H9 (cell line): ENCODE results near the gene NDUFA11. TPM values are rescaled to one million over a fixed set of nuclear protein-coding genes. Genes with fewer than 3 reads are reported as not detected.

ENCODE experiments used
- DNase-seq: peaks from one replicate; pipeline ENCODE4 v3.0.0-alpha.2; 2017
- H2AFZ ChIP-seq: one replicate; pipeline ENCODE4 v1.6.1; 2013; ENCODE audit warnings: mild to moderate bottlenecking, low read length, control low read depth, moderate library complexity
- H2AK5ac ChIP-seq: 2 replicates; pipeline ENCODE4 v1.6.1; 2013; ENCODE audit warnings: low read length, control low read depth, mixed read lengths; ENCODE audit not compliant: insufficient read length
- H2BK120ac ChIP-seq: one replicate; pipeline ENCODE4 v1.6.1; 2013; ENCODE audit warnings: low read depth, mild to moderate bottlenecking, low read length, control low read depth, inconsistent platforms; ENCODE audit not compliant: poor library complexity, severe bottlenecking
- H2BK12ac ChIP-seq: 2 replicates; pipeline ENCODE4 v1.6.1; 2013; ENCODE audit warnings: low read length, control low read depth, mixed read lengths, low read depth; ENCODE audit not compliant: insufficient read length
- H2BK15ac ChIP-seq: 2 replicates; pipeline ENCODE4 v1.6.1; 2013; ENCODE audit warnings: low read depth, low read length, control low read depth
- H2BK20ac ChIP-seq: one replicate; pipeline ENCODE4 v1.6.1; 2013; ENCODE audit warnings: low read depth, mild to moderate bottlenecking, low read length, control low read depth, inconsistent platforms; ENCODE audit not compliant: poor library complexity, severe bottlenecking
- H2BK5ac ChIP-seq: 2 replicates; pipeline ENCODE4 v1.6.1; 2013; ENCODE audit warnings: low read length, control low read depth, mixed read lengths; ENCODE audit not compliant: insufficient read length
- H3K14ac ChIP-seq: 2 replicates; pipeline ENCODE4 v1.6.1; 2013; ENCODE audit warnings: low read length, control low read depth; ENCODE audit not compliant: insufficient read depth
- H3K18ac ChIP-seq: 2 replicates; pipeline ENCODE4 v1.6.1; 2013; ENCODE audit warnings: low read depth, mild to moderate bottlenecking, mixed read lengths, low read length, control low read depth; ENCODE audit not compliant: insufficient read length
- H3K23ac ChIP-seq: 2 replicates; pipeline ENCODE4 v1.6.1; 2013; ENCODE audit warnings: low read length, control low read depth, mixed read lengths, low read depth; ENCODE audit not compliant: insufficient read length
- H3K23me2 ChIP-seq: 2 replicates; pipeline ENCODE4 v1.6.1; 2013; ENCODE audit warnings: low read depth, mild to moderate bottlenecking, mixed read lengths, low read length, control low read depth; ENCODE audit not compliant: insufficient read length, poor library complexity, severe bottlenecking
- H3K27ac ChIP-seq: 2 replicates; pipeline ENCODE4 v1.5.1; 2013; ENCODE audit warnings: low read length, control low read depth, mixed read lengths, low read depth; ENCODE audit not compliant: insufficient read length
- H3K27me3 ChIP-seq: 2 replicates; pipeline ENCODE4 v1.6.1; 2013; ENCODE audit warnings: low read length, control low read depth, inconsistent platforms; ENCODE audit not compliant: insufficient read depth
- H3K4ac ChIP-seq: 2 replicates; pipeline ENCODE4 v1.6.1; 2013; ENCODE audit warnings: low read depth, mild to moderate bottlenecking, control low read depth, inconsistent platforms, low read length, moderate library complexity
- H3K4me1 ChIP-seq: 2 replicates; pipeline ENCODE4 v1.6.1; 2013; ENCODE audit warnings: low read length, control low read depth, inconsistent platforms; ENCODE audit not compliant: insufficient read depth
- H3K4me2 ChIP-seq: 2 replicates; pipeline ENCODE4 v1.6.1; 2013; ENCODE audit warnings: low read length, control low read depth, mixed read lengths; ENCODE audit not compliant: insufficient read length, insufficient read depth
- H3K56ac ChIP-seq: 2 replicates; pipeline ENCODE4 v1.6.1; 2013; ENCODE audit warnings: low read depth, mild to moderate bottlenecking, mixed read lengths, low read length, control low read depth; ENCODE audit not compliant: insufficient read length
- H3K79me1 ChIP-seq: 2 replicates; pipeline ENCODE4 v1.6.1; 2013; ENCODE audit warnings: low read depth, mild to moderate bottlenecking, moderate library complexity, low read length, control low read depth, inconsistent platforms; ENCODE audit not compliant: insufficient read depth, poor library complexity, severe bottlenecking
- H3K79me2 ChIP-seq: 2 replicates; pipeline ENCODE4 v1.6.1; 2013; ENCODE audit warnings: low read length, control low read depth, inconsistent platforms; ENCODE audit not compliant: insufficient read depth
- H3K9ac ChIP-seq: 2 replicates; pipeline ENCODE4 v1.6.1; 2013; ENCODE audit warnings: low read length, control low read depth, mixed read lengths; ENCODE audit not compliant: insufficient read length; ENCODE audit errors: extremely low read depth
- H3K9me3 ChIP-seq: one replicate; pipeline ENCODE4 v1.6.1; 2013; ENCODE audit warnings: low read depth, low read length, inconsistent platforms; ENCODE audit not compliant: control insufficient read depth
- H3T11ph ChIP-seq: one replicate; pipeline ENCODE4 v1.6.1; 2013; ENCODE audit warnings: mild to moderate bottlenecking, low read length, control low read depth, inconsistent platforms
- H4K20me1 ChIP-seq: one replicate; pipeline ENCODE4 v1.6.1; 2013; ENCODE audit not compliant: control insufficient read depth, insufficient read length, insufficient read depth
- H4K5ac ChIP-seq: 2 replicates; pipeline ENCODE4 v1.6.1; 2013; ENCODE audit warnings: low read depth, mild to moderate bottlenecking, mixed read lengths, low read length, control low read depth; ENCODE audit not compliant: insufficient read length
- H4K8ac ChIP-seq: replicated peaks from 2 replicates; pipeline ENCODE4 v1.6.1; 2013; ENCODE audit warnings: low read length, control low read depth, mixed read lengths, low read depth; ENCODE audit not compliant: insufficient read length
- H4K91ac ChIP-seq: 2 replicates; pipeline ENCODE4 v1.6.1; 2013; ENCODE audit warnings: low read depth, mild to moderate bottlenecking, moderate library complexity, mixed read lengths, low read length, control low read depth; ENCODE audit not compliant: insufficient read length
- H3K27ac Mint-ChIP-seq, 3 experiments: 2 replicates in 2 of 3; 3 replicates in 1 of 3; pipeline ENCODE4 v1.8.0; 2020 to 2021; ENCODE audit warnings: mixed read lengths in 3 of 3, mild to moderate bottlenecking in 1 of 3, moderate library complexity in 1 of 3
- H3K27me3 Mint-ChIP-seq: 2 replicates; pipeline ENCODE4 v1.8.0; 2021; ENCODE audit warnings: low read depth, mild to moderate bottlenecking, moderate library complexity, mixed read lengths
- H3K36me3 Mint-ChIP-seq, 3 experiments: 2 replicates in 2 of 3; 3 replicates in 1 of 3; pipeline ENCODE4 v1.8.0; 2020 to 2021; ENCODE audit warnings: low read depth in 3 of 3, mixed read lengths in 3 of 3; ENCODE audit not compliant: insufficient read depth in 1 of 3
- H3K4me1 Mint-ChIP-seq, 2 experiments: 2 replicates each; pipeline ENCODE4 v1.8.0; 2020; ENCODE audit warnings: mixed read lengths in 2 of 2
- H3K4me3 Mint-ChIP-seq, 2 experiments: 2 replicates in 1 of 2; 3 replicates in 1 of 2; pipeline ENCODE4 v1.8.0; 2020 to 2021; ENCODE audit warnings: mild to moderate bottlenecking in 2 of 2, mixed read lengths in 2 of 2, moderate library complexity in 1 of 2
- H3K9me3 Mint-ChIP-seq, 2 experiments: 2 replicates in 1 of 2; 3 replicates in 1 of 2; pipeline ENCODE4 v1.8.0; 2020; ENCODE audit warnings: mild to moderate bottlenecking in 2 of 2, mixed read lengths in 2 of 2, moderate library complexity in 1 of 2
- CTCF ChIP-seq: fragments of 200-600 bp; sonication (generic); conservative IDR thresholded peaks from 3 replicates; pipeline ENCODE4 v1.8.0; 2021; ENCODE audit warnings: antibody characterized with exemption, mild to moderate bottlenecking
- WGBS: extraction: QIAGEN DNeasy Blood & Tissue Kit; methylation state at CpG from one replicate; pipeline ENCODE4 v1.1.7; 2013; ENCODE audit warnings: missing lambda C conversion rate, low lambda C conversion rate, mixed read lengths; ENCODE audit not compliant: insufficient read length; ENCODE audit errors: extremely low coverage; 5-methylcytosine and 5-hydroxymethylcytosine counted together
- total RNA-seq: library from RNA; stranded (reverse); gene quantifications from 2 replicates; pipeline ENCODE4 v1.2.1, GENCODE V29; 2021

NDUFA11 gene
- total RNA-seq, 1 experiment from 2014 or later = 282 TPM

GRCh38 chr19:5877882-5878281, 25.7 kb downstream of the NDUFA11 start:
- Mint-ChIP-seq H3K36me3 (no peaks in the 10 kb centered on the region; a peak in 1 of 7 replicates), H3K9me3 (no peaks in the 10 kb centered on the region; a peak in 1 of 5 replicates), H3K4me1 (peaks cover 13 to 30% of the 10 kb centered on the region in 2 experiments), H3K4me3 (no peak overlapping the region), H3K27ac (no peak overlapping the region), H3K27me3 (peaks cover 19% of the 10 kb centered on the region)
- no peak for DNase-seq
- Histone ChIP-seq H3K23me2 (no peaks in the 10 kb centered on the region), H2AFZ (no peak overlapping the region), H3K79me2 (no peaks in the 10 kb centered on the region), H3K9me3 (no peaks in the 10 kb centered on the region), H3K56ac (no peak overlapping the region), H4K20me1 (no peaks in the 10 kb centered on the region), H2BK12ac (no peak overlapping the region), H2BK20ac (no peak overlapping the region), H2BK5ac (no peak overlapping the region), H3K23ac (no peak overlapping the region), H3K27me3 (no peaks in the 10 kb centered on the region), H2AK5ac (no peak overlapping the region), H3K4me1 (no peaks in the 10 kb centered on the region), H3K4me2 (no peak overlapping the region), H3K79me1 (no peaks in the 10 kb centered on the region), H4K5ac (no peak overlapping the region), H3K27ac (no peak overlapping the region), H3K18ac (no peak overlapping the region), H4K91ac (no peak overlapping the region), H4K8ac (no peak overlapping the region), H3K9ac (no peak overlapping the region), H3T11ph (no peak overlapping the region), H2BK120ac (no peak overlapping the region), H2BK15ac (no peak overlapping the region), H3K14ac (no peak overlapping the region), H3K4ac (no peak overlapping the region)
- TF ChIP-seq CTCF = no peak
- no CpG with 5 or more reads among the region's 9 CpGs for WGBS
